ENCODE measurements around the gene HCRTR2.

GRCh38 chr6:55174211-55175026 is at the start of gene HCRTR2:
- no peak for TF ChIP-seq YY1 (IDR thresholded peaks at IDR 0.05; ENCODE audit: insufficient read depth, insufficient read length)
- no peak for TF ChIP-seq ZNF274 (IDR thresholded peaks at IDR 0.05; ENCODE audit: low read depth, low read length)
